ENCODE results near the gene TBCD.

TBCD gene

DNA sequence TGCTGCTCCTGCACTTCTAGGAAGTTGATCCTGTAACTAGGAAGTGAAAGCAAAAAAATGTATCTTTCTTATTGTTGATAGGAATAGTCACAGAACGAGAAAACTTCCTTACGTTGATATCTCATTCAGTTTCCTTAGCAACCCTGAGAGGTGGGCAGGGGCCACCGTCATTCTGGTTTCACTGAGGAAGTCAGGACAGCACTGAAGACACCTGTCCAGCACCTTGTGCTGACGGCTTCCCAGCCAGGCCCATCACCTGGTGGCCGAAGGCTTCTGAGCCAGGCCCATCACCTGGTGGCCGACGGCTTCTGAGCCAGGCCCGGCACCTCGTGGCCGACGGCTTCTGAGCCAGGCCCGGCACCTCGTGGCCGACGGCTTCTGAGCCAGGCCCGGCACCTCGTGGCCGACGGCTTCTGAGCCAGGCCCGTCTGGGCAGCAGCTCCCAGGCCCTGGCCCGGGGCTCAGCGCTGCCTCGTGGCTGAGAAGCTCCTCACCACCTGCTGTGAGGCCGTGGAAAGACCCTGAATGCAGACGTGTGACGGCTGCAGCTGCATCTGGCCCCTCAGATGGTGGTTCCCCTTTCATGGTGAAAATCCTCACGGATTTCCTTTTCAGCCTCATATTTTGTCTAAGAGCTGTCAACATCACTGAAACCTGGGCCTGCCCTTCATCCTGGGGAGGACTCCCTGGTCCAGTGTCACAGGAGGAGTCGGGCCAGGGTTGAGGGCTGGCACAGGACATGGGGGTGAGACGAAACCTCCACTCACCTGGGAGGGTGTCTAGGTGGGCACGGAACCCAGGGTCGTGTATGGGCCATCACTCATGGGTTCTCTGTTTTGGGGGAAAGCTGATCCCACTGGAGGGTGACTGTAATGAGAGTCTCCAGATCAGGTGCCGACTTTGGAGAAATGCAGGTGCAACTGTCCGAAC is 121.0 kb downstream of the TBCD start:
- no peak for DNase-seq

DNA sequence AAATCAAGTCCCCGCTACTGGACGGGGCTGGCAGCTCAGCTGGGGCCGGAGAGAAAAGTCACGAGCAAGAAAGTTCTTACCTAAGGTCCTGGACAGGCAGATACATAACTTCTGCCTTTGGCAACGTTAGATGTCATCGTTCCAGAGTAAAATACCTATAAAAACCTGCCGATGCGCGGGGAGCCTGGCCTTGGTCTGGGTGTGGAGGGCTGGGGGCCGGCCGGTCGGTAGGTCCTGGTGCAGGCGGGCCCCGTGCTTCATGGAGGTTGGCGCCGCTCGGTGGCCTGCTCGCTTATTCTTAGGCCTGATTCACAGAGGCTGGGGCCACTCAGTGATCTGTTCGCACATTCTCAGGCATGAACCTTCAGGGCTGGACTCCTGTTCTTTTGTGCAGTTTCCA is 121.7 kb downstream of the TBCD start:
- DNase-seq, result no peak

GRCh38 chr17:82874011-82874835 is 122.4 kb downstream of the TBCD start:
- DNase-seq, result no peak

- DNase-seq, result peak; percentile 47
Observed at GRCh38 chr17:82875407-82875856, 123.6 kb downstream of the TBCD start.

GRCh38 chr17:82876149-82876548 is 124.3 kb downstream of the TBCD start:
- DNase-seq, result no peak

- DNase-seq, result peak; percentile 87
Observed at GRCh38 chr17:82876602-82877379, 124.9 kb downstream of the TBCD start.

DNA sequence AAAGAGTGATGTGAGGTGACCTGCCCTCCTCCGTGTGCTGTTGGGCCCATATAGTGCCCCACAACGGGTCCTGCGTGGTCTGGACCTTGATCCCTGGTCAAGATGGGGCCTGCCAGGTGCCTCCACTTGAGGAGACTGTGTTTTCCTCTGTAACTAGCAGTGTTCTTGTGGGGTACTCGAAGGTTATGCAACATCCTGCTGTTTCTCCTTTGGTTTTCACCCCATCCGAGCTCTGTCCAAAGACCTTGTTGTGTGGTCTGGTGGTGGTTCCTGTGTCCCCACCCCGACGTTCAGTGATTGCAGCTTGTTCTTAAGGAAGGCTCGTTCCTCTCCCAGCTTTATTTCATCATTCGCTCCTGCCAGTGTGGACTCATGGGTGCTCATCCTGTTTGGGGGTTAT is 126.7 kb downstream of the TBCD start:
- no peak for DNase-seq

GRCh38 chr17:82879241-82879640 is 127.4 kb downstream of the TBCD start:
- no peak for DNase-seq

DNA sequence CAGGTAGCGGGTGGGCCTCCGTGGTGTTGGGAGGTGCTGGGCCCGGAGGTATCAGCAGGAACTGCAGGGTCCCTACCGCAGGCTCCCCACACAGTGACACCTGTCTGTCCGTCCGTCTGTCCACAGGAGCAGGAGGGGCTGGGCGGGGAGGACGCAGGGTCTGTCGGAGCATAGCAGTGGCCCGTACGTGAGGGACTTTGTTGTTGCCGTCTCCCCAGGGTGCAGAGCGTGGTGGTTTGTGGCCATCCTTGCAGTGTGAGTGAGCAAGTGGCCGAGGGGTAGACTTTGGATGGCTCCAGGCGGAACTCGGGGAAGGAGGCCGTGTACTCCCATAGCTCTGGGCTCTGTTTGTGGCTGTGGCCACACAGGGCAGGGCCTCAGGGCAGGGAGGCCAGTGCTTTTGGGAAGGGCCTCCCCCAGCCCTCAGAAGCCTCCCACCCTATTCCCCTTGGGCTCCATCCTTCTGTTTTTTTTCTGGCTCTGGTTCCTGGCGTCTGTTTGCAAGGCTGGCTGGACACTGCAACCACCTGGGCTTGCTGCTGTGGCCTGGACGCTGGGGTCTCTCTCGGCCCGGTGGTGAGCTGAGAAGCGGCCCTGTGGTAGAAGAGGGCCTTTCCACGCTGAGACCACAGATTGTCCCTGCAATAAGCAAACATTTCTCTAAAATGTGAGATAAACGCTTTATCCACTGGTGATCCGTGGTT is 128.9 kb downstream of the TBCD start:
- DNase-seq, result no peak

- no peak for DNase-seq
Observed at GRCh38 chr17:82881324-82881823, 129.5 kb downstream of the TBCD start.

- DNase-seq, result no peak
Observed at GRCh38 chr17:82881900-82882714, 130.2 kb downstream of the TBCD start.

DNA sequence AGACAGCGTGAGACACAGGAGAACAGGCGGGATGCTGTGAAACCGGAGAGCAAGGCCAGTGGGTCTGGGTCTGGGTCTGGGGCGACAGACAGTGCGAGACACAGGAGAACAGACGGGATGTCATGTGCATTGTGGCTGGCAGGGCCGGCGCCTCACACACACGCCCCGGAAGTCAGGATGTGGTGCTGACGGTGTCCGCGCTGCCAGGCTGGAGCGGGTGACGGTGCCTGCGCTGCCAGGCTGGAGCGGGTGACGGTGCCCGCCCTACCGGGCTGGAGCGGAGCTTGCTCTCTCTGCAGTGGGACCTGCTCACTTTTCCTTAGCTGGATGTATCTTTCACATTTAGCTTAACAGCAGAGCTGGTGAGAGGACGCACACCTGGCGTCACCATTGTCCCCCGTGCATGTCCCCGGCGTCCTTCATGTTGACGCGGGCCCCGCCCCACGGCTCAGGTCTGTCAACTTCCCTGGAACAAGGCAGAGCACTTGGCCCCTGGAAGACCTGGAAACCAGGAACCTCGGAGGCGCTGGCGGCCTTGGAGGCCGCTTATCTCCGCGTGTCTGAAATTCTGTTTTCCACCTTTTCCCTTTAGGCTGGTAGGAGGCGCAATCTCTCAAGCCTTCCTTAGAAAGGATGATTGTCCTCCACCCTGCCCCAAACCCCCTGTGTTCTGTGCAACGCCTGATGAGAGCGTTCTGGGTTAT is 131.0 kb downstream of the TBCD start:
- DNase-seq, result no peak

DNA sequence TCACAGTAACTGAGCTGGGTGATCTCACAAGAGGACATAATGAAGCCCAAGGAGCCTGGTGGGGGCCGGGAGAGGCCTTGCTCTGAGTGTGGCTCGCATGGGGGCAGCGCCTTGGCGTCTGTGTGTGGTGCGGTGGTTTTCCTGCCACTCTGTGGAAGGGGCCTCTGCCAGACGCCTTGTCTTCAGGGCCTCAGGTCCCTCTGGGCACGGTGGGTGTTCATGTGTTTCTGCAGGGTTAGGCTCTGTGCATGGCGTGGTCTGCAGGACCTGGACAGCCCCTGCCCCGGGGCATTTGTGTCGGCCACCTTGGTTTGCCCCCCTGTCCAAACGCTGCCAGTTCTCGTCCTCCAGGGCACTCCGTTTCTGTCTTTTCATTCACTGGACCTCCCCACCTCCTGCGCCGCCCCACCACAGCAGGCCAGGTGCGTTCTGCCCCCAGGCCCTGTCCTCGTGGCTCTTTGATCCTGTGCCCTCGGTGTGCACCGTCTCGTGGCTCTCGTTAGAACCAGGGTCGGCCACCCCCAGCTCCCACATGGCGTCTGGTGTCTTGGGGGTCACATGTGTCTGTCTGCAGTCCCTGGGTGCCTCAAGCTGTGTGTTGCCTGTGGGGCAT is 131.7 kb downstream of the TBCD start:
- no peak for DNase-seq

DNA sequence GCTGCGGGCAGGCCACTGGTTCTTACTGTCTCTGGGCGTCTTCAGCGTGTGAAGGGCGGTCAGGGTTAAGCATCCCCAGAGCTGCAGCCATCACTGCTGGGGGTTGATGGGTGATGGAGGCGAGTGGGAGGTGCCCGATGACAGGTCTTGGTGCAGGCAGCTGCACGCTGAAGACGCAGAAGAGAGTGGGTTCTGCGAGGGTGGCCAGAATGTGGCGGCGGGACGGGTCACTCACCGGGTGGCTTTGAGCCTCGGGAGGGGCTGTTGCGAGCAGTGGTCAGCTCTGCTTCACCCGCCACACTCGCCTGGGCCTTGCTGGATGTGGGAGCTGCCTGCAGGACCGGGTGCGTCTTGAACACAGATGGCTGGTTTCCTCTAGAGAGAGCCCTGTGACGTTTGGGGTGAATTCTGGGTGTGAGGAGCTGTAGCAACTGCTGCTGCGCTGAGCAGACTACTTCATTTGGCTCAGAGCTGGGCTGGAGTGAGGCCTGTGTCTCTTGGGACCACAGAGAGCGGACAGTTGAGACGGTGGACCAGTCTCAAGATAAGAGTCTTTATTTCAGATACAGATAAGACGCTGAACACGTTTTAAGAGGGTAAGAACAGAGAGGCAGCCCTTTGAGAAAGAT is 132.6 kb downstream of the TBCD start:
- DNase-seq, result no peak

GRCh38 chr17:82884970-82885353 is 133.1 kb downstream of the TBCD start:
- no peak for DNase-seq

DNA sequence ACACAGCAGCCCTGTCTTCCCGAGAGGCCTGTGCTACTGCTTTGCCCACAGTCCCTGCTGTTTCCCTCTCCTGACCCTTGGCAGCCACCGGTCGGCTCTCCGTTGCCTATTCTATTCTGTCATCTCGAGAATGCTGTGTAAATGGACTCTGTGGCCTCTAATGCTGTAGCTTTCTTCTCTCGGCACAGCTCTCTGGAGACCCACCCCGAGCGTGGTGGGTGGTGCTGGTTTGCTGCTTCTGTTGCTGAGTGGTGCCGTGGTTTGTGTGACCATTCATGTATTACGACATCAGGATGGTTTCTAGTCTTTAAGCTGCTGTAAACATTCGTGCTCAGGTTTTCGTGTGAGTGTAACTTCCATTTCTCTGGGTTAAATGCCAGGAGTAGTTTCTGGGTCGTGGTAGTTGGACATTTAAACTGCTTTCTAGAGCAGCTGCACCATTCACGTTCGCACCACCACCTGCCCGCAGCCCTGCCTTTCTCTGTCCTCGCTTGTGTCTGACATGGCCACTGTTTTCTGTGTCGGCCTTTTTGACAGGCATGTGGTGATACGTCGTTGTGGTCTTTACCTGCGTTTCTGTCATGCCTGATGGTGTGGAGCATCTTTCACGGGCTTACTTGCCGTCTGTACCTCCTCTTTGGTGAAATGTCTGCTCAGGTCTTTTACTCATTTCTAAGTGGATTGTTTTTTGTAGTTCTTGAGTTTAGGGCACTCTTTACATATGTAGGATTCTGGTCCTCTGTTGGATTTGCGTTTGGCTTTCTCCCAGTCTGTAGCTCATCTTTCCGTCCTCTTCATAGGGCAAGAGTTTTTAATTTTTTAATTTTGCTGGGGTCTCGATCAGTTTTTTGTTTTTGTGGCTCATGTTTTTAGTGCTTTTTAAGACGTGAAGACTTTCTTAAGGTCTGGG is 135.6 kb downstream of the TBCD start:
- no peak for DNase-seq

DNA sequence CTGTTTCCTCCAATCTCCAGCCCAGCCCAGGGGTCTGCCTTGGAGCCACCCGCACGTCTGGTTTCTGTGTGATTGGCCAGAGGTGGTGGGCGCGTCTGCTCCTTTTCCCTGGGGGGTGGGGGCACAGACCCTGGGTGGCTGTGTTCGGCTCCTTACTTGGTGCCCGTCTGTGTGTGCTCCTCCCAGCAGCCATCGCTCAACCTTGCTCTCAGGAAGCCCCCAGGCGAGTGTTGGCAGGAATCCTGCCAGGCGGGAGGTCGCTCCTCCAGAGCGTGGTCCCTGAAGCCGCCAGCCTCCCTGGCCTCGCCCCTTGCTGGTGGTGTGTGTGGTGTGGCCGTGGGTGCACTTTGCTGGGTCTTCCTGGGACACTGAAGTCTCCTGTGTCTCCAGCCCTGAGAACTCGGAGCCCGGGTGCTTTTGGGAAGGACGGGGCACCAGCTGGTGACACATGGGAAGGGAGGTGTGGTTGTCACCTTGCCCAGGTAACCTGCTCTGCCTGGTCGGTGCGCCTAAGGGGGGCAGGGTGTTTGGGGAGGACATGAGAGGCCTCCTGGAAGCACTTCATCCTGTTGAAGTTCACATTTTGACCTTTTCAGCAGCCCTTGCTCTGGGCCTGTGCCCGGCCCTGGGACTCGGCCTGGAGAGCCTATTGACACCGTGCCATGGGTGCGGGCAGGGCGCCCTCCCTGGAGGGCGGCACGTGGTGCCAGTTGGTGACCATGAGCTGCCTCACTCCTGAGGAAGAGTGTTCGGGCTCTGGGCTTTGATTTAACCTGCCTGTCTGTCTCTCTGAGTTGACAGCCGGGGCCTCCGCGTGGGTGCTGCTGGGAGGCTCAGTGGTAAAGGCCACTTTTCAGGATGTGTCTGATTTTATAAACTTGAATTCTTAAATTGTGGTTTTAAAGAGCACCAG is 137.0 kb downstream of the TBCD start:
- DNase-seq, result no peak
